ENCODE results near the gene MRPL12. TPM values are rescaled to one million over a fixed set of nuclear protein-coding genes. Genes with fewer than 3 reads are reported as not detected.

Gene MRPL12
- polyA plus RNA-seq, 4 donors = 46.3 to 258 (median 170) TPM

DNA sequence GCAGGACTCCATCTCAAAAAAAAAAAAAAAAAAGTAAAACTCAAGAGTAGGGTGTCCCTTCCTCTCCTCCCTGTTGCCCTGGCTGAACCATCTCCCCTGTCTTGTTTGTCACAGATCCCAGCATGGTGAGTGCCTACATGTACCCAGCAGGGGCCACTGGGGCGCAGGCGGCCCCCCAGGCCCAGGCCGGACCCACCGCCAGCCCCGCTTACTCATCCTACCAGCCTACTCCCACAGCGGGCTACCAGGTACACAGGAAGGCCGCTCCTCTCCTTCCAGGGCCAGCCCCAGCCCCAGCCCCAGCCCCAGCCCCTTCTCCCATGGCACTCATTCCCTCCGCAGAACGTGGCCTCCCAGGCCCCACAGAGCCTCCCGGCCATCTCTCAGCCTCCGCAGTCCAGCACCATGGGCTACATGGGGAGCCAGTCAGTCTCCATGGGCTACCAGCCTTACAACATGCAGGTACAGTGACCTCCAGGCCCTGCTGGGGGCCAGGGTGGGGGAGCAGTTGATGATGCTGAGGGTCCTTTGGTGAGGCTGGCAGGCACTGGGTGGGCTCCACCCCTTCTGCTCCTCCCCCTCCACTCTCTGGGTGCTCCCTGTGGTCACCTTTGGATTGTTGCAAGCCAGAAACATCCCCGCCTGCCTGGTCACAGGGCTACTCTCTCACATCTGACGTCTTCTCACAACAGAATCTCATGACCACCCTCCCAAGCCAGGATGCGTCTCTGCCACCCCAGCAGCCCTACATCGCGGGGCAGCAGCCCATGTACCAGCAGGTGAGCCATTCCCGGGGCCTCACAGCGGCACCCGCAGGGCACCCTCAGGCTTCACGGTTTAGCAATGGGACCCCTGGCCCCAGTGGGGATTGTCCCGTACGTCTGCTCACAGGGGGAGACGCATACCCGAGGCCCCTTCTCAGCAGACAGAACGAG is 2.5 kb upstream of the MRPL12 start:
- FAIRE-seq = no peak
- 87 to 89% (median 88%) methylated on average over 25 of the region's 25 CpGs for WGBS, 3 donors
- H3K4me3 ChIP-seq (ENCODE audit: low read depth in 1 of 3, low read length in 3 of 3) = peak overlapping the region in 1 of 3 donors; percentile 88
- no peaks in the 10 kb centered on the region for H3K27me3 ChIP-seq (ENCODE audit: control insufficient read depth in 3 of 3, insufficient read depth in 3 of 3, low read length in 3 of 3)
- no peak for DNase-seq
- peaks cover 0 to 21% (median 0%) of the 10 kb centered on the region in 3 donors for H3K4me1 ChIP-seq (ENCODE audit: control insufficient read depth in 3 of 3, insufficient read depth in 2 of 3, low read depth in 1 of 3, low read length in 2 of 3)
- peaks cover 9 to 71% (median 18%) of the 10 kb centered on the region in 3 donors for H3K36me3 ChIP-seq (ENCODE audit: control insufficient read depth in 3 of 3, insufficient read depth in 2 of 3, low read depth in 1 of 3, low read length in 3 of 3)
- no peak overlapping the region for H3K27ac ChIP-seq (ENCODE audit: low read depth in 1 of 3, low read length in 2 of 3)
- H3K9me3 ChIP-seq (ENCODE audit: control insufficient read depth in 2 of 2, insufficient read depth in 1 of 2, low read depth in 1 of 2, low read length in 1 of 2) = no peaks in the 10 kb centered on the region

DNA sequence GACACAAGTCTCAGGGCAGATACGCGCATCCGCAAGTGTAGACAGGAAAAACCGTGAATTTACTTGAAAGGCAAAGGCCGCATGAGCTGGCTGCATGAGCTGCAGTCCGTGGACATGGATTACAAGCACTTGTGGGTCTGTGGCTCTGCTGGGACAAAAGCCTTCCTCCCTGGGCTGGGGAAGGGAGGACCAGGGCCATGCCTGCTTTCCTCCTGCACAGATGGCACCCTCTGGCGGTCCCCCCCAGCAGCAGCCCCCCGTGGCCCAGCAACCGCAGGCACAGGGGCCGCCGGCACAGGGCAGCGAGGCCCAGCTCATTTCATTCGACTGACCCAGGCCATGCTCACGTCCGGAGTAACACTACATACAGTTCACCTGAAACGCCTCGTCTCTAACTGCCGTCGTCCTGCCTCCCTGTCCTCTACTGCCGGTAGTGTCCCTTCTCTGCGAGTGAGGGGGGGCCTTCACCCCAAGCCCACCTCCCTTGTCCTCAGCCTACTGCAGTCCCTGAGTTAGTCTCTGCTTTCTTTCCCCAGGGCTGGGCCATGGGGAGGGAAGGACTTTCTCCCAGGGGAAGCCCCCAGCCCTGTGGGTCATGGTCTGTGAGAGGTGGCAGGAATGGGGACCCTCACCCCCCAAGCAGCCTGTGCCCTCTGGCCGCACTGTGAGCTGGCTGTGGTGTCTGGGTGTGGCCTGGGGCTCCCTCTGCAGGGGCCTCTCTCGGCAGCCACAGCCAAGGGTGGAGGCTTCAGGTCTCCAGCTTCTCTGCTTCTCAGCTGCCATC is 1.7 kb upstream of the MRPL12 start:
- peak; percentile 33 to 60 for DNase-seq

DNA sequence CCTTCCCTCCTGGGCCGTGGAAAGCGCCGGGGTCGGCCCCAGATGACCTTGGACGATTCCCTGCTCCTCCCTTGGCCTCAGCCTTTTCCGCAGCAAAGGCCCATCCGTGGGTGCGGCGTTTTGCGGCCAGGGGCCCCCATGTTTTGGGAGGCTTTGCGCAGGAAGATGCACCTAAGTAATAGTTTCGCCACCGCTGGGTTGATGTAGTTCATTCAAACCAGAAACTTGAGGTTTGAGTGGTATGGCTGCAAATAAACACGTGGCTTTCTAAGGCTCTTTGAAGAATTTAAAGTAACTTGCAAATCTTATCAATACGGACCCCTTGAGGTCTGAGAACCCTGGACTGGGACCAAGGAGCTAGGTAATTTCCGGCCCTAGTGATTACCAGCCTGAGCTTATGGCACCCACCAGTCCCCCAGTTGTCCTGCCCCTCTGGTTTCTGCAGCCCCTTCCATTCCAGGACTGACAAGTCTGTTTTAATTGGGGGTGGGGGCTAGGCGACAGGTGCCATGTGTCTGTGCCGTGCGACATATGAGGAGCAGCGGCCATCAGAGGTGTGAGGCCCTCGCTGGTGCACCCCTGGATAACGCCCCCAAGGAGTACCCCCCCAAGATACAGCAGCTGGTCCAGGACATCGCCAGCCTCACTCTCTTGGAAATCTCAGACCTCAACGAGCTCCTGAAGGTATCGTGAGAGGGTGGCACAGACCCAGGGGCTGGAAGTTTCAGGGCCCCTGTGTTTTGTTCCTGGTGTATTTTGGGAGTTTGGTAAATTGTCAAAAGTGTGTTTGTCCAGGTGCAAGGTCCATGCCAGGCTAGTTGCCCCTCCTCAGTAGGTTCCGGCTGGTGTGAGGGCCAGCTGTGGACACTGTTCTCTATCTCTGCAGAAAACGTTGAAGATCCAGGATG is 834 bp downstream of the MRPL12 start:
- no peak for FAIRE-seq
- no peaks in the 10 kb centered on the region for H3K27me3 ChIP-seq (ENCODE audit: control insufficient read depth in 3 of 3, insufficient read depth in 3 of 3, low read length in 3 of 3)
- DNase-seq = no peak
- 12 to 24% (median 19%) methylated on average over 25 to 27 of the region's 27 CpGs for WGBS, 3 donors
- H3K9me3 ChIP-seq (ENCODE audit: control insufficient read depth in 2 of 2, insufficient read depth in 1 of 2, low read depth in 1 of 2, low read length in 1 of 2) = no peaks in the 10 kb centered on the region
- peak overlapping the region in 2 of 3 donors; percentile 88 to 96 for H3K27ac ChIP-seq (ENCODE audit: low read depth in 1 of 3, low read length in 2 of 3)
- H3K4me3 ChIP-seq (ENCODE audit: low read depth in 1 of 3, low read length in 3 of 3) = peak overlapping the region; percentile 88 to 97 (median 94)
- peaks cover 11 to 73% (median 12%) of the 10 kb centered on the region in 3 donors for H3K36me3 ChIP-seq (ENCODE audit: control insufficient read depth in 3 of 3, insufficient read depth in 2 of 3, low read depth in 1 of 3, low read length in 3 of 3)
- peaks cover 0 to 21% (median 0%) of the 10 kb centered on the region in 3 donors for H3K4me1 ChIP-seq (ENCODE audit: control insufficient read depth in 3 of 3, insufficient read depth in 2 of 3, low read depth in 1 of 3, low read length in 2 of 3)

More for the DNA sequence above, 1.7 kb upstream of the MRPL12 start:
- 45 to 66% (median 54%) methylated on average over 23 of the region's 23 CpGs for WGBS, 3 donors
- FAIRE-seq = no peak
- H3K9me3 ChIP-seq (ENCODE audit: control insufficient read depth in 2 of 2, insufficient read depth in 1 of 2, low read depth in 1 of 2, low read length in 1 of 2) = no peaks in the 10 kb centered on the region
- H3K27ac ChIP-seq (ENCODE audit: low read depth in 1 of 3, low read length in 2 of 3) = peak overlapping the region in 2 of 3 donors; percentile 30 to 95
- H3K4me3 ChIP-seq (ENCODE audit: low read depth in 1 of 3, low read length in 3 of 3) = peak overlapping the region in 2 of 3 donors; percentile 88 to 94
- peaks cover 0 to 21% (median 0%) of the 10 kb centered on the region in 3 donors for H3K4me1 ChIP-seq (ENCODE audit: control insufficient read depth in 3 of 3, insufficient read depth in 2 of 3, low read depth in 1 of 3, low read length in 2 of 3)
- peaks cover 7 to 71% (median 13%) of the 10 kb centered on the region in 3 donors for H3K36me3 ChIP-seq (ENCODE audit: control insufficient read depth in 3 of 3, insufficient read depth in 2 of 3, low read depth in 1 of 3, low read length in 3 of 3)
- H3K27me3 ChIP-seq (ENCODE audit: control insufficient read depth in 3 of 3, insufficient read depth in 3 of 3, low read length in 3 of 3) = no peaks in the 10 kb centered on the region

DNA sequence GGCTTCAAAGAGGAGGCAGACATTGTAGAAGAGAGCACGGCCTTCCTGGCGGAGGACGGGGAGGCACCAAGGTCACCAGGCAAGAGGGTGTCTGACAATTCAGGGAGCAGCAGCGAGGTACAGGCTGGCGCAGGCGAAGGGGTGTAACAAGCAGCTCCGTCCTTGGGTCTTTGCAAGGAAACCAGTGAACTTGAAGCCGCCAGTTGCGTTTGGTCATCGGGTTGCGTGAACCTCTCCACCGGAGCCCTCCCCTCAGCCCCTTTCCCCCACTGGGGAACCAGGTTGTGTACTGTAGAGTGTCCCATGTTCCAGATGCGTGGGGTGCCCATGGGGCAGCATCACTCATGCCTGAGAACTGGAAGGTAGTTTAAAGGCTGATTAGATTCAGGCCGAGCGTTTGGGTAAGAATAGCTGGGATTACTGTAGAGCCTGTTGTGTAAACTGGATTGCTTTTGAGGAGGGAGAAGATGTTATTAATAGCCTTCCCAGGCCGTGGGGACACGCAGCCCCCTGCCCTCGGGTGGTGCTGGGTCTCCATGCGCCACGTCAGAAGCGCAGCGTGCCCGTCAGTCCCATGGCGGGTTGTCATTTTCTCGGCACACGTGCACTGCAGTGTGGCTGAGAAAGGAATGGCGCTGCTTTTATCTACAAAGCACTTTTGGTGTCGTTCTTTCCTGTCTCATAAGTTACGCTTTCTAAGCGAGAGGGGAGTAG is 2.5 kb downstream of the MRPL12 start:
- no peak overlapping the region for H3K4me3 ChIP-seq (ENCODE audit: low read depth in 1 of 3, low read length in 3 of 3)
- DNase-seq (no peak), FAIRE-seq (no peak)
- no peaks in the 10 kb centered on the region for H3K9me3 ChIP-seq (ENCODE audit: control insufficient read depth in 2 of 2, insufficient read depth in 1 of 2, low read depth in 1 of 2, low read length in 1 of 2)
- 93 to 96% (median 95%) methylated on average over 30 of the region's 30 CpGs for WGBS, 3 donors
- no peak overlapping the region for H3K27ac ChIP-seq (ENCODE audit: low read depth in 1 of 3, low read length in 2 of 3)
- peaks cover 0 to 27% (median 2%) of the 10 kb centered on the region in 3 donors for H3K4me1 ChIP-seq (ENCODE audit: control insufficient read depth in 3 of 3, insufficient read depth in 2 of 3, low read depth in 1 of 3, low read length in 2 of 3)
- no peaks in the 10 kb centered on the region for H3K27me3 ChIP-seq (ENCODE audit: control insufficient read depth in 3 of 3, insufficient read depth in 3 of 3, low read length in 3 of 3)
- H3K36me3 ChIP-seq (ENCODE audit: control insufficient read depth in 3 of 3, insufficient read depth in 2 of 3, low read depth in 1 of 3, low read length in 3 of 3) = peaks cover 7 to 66% (median 12%) of the 10 kb centered on the region in 3 donors

DNA sequence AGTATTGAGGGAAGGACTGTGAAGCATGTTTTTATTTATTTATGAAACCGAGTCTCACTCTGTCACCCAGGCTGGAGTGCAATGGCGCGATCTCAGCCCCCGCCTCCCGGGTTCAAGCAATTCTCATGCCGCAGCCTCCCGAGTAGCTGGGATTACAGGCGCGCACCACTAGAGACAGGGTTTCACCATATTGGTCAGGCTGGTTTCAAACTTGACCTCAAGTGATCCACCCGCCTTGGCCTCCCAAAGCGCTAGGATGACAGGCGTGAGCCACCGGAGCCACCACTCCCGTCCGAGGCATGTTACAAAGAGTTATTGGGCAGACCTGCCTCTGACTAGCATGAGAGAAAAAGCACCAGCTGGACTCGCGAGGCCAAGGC is 3.1 kb downstream of the MRPL12 start:
- 95 to 96% (median 96%) methylated on average over 17 of the region's 17 CpGs for WGBS, 3 donors
- H3K27me3 ChIP-seq (ENCODE audit: control insufficient read depth in 3 of 3, insufficient read depth in 3 of 3, low read length in 3 of 3) = peaks cover 0 to 2% (median 0%) of the 10 kb centered on the region in 3 donors
- H3K4me1 ChIP-seq (ENCODE audit: control insufficient read depth in 3 of 3, insufficient read depth in 2 of 3, low read depth in 1 of 3, low read length in 2 of 3) = peaks cover 2 to 27% (median 5%) of the 10 kb centered on the region in 3 donors
- no peak for FAIRE-seq
- no peak overlapping the region for H3K27ac ChIP-seq (ENCODE audit: low read depth in 1 of 3, low read length in 2 of 3)
- H3K36me3 ChIP-seq (ENCODE audit: control insufficient read depth in 3 of 3, insufficient read depth in 2 of 3, low read depth in 1 of 3, low read length in 3 of 3) = peaks cover 6 to 60% (median 12%) of the 10 kb centered on the region in 3 donors
- DNase-seq = no peak
- no peak overlapping the region for H3K4me3 ChIP-seq (ENCODE audit: low read depth in 1 of 3, low read length in 3 of 3)
- H3K9me3 ChIP-seq (ENCODE audit: control insufficient read depth in 2 of 2, insufficient read depth in 1 of 2, low read depth in 1 of 2, low read length in 1 of 2) = no peaks in the 10 kb centered on the region

DNA sequence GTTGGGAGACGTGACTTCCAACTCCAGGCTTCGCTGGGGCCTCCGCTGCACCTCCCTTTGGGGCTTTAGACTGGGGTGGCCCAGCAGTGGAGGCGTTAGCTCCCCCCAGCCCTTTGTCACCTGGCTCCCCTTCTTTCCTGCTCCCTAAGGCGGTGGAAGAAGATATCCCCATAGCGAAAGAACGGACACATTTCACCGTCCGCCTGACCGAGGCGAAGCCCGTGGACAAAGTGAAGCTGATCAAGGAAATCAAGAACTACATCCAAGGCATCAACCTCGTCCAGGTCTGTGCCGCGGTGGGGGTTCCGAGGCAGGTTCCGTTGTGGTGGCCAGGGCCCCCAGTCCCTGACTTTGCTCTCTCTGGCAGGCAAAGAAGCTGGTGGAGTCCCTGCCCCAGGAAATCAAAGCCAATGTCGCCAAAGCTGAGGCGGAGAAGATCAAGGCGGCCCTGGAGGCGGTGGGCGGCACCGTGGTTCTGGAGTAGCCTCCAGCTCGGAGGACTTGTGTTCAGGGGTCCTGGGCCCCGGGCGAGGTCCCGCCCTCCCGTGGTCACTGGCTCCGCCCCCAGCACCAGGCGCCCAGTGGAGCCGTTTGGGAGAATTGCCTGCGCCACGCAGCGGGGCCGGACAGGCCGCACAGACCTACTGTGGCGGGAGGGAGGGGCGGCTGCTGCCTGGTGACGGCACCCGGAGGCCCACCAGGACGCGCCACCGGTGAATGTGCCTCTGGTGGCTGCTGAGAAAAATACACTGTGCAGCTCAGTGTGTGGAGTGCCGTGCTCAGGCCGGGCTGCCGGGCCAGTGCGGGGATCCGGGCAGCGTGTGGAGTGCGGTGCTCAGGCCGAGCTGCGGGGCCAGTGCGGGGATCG is 3.8 kb downstream of the MRPL12 start:
- Histone ChIP-seq H3K9me3 (ENCODE audit: control insufficient read depth in 2 of 2, insufficient read depth in 1 of 2, low read depth in 1 of 2, low read length in 1 of 2) (no peaks in the 10 kb centered on the region), H3K27ac (ENCODE audit: low read depth in 1 of 3, low read length in 2 of 3) (no peak overlapping the region), H3K4me1 (ENCODE audit: control insufficient read depth in 3 of 3, insufficient read depth in 2 of 3, low read depth in 1 of 3, low read length in 2 of 3) (peaks cover 2 to 24% (median 5%) of the 10 kb centered on the region in 3 donors), H3K4me3 (ENCODE audit: low read depth in 1 of 3, low read length in 3 of 3) (no peak overlapping the region), H3K27me3 (ENCODE audit: control insufficient read depth in 3 of 3, insufficient read depth in 3 of 3, low read length in 3 of 3) (peaks cover 0 to 2% (median 0%) of the 10 kb centered on the region in 3 donors), H3K36me3 (ENCODE audit: control insufficient read depth in 3 of 3, insufficient read depth in 2 of 3, low read depth in 1 of 3, low read length in 3 of 3) (peaks cover 6 to 54% (median 12%) of the 10 kb centered on the region in 3 donors)
- 92 to 94% (median 94%) methylated on average over 42 to 54 of the region's 54 CpGs for WGBS, 3 donors
- FAIRE-seq (no peak), DNase-seq (no peak)
